Limb (tissue), 2 donors: ENCODE data around the gene ST6GALNAC1.
A peak's percentile ranks its signal among the peaks of the same experiment; 100 is the strongest.

Experiments used
- DNase-seq, 2 donors: peaks; one replicate each; pipeline ENCODE4 v3.0.0-alpha.2; 2016; ENCODE audit errors: extremely low spot score in 2 of 2

The ST6GALNAC1 gene, protein sequence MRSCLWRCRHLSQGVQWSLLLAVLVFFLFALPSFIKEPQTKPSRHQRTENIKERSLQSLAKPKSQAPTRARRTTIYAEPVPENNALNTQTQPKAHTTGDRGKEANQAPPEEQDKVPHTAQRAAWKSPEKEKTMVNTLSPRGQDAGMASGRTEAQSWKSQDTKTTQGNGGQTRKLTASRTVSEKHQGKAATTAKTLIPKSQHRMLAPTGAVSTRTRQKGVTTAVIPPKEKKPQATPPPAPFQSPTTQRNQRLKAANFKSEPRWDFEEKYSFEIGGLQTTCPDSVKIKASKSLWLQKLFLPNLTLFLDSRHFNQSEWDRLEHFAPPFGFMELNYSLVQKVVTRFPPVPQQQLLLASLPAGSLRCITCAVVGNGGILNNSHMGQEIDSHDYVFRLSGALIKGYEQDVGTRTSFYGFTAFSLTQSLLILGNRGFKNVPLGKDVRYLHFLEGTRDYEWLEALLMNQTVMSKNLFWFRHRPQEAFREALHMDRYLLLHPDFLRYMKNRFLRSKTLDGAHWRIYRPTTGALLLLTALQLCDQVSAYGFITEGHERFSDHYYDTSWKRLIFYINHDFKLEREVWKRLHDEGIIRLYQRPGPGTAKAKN

DNA sequence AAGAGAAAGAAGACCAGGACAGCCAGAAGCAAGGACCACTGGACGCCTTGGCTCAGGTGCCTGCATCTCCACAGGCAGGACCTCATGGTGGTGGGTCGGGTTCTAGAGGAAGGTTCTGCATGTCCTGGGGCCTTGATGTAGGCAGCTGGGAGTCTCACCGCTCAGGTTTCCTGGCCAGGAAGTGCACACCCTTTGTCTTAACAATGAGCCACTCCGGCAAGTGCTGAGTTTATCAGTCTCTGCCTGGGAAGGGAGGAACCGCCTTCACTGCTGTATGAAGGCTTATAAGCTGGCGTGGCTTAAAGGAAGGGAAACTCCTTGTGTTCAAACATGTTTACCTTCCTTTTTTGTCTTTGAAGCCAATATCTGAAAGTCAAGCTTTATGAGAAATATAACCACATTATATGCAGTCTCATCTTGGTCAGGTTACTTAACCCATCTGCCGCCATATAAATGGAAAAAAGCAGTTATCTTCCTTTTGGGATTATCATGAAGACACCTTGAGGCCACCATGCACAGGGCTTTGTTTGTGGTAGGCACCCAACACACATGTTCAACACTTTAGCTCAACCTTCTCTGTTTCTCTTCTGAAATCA, at the start of gene ST6GALNAC1:
Gene ST6GALNAC1 (minus strand): TSS at position 205 of the 596 bp plus-strand sequence. CDS start 119 bp downstream, at position 86.
- DNase-seq = no peak

DNA sequence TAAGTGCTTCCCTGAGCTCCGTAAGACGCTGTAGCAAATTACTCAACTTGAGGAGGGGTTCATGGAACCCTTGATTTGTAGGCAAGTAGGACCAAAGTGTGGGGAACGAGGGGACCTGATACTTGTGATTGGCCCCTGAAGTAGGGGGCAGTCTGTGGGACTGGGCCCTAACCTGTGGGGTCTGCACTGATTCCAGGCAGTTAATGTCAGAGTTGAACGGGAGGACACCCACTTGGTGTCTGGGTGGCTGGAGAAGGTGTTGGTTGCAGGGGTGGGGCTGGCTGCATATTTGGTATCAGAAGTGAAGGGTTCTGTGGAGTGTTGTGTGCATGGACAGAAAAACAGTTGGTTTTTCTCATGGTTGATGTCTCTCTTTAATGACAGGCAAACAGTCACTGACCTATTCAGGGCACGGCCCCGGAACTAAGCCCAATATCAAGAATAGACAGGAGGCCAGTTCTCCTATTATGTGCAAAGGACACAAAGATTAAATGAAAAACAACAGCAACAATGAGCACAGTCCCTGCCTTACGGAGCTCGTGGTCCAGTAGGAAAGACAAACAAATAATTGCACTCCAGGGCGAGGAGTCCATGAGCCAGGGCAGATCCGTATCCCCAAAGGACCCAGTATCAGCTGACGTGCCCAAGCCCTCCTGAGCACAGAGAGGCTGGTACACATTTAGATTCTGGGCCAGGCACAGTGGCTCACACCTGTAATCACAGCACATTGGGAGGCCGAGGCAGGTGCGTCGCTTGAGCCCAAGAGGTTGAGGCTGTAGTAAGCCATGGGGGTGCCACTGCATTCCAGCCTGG, 48.0 kb upstream of the ST6GALNAC1 start:
- no peak for DNase-seq

GRCh38 chr17:76690596-76691280, 47.2 kb upstream of the ST6GALNAC1 start:
- no peak for DNase-seq

DNA sequence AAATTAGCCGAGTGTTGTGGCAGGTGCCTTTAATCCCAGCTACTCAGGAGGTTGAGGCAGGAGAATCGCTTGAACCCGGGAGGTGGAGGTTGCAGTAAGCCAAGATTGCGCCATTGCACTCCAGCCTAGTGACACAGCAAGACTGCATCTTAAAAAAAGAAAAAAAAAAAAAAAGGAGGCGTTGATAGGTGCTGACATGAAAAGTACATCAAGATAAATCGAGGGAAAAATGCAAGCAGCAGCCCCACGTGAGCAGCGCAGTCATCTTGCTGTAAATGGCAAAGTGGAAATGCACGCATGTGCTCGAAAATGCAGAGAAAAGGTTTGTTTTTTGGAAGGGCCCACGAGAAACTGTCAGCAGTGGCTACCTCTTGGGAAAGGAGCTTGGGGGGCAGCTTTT, 46.3 kb upstream of the ST6GALNAC1 start:
- DNase-seq = no peak

DNA sequence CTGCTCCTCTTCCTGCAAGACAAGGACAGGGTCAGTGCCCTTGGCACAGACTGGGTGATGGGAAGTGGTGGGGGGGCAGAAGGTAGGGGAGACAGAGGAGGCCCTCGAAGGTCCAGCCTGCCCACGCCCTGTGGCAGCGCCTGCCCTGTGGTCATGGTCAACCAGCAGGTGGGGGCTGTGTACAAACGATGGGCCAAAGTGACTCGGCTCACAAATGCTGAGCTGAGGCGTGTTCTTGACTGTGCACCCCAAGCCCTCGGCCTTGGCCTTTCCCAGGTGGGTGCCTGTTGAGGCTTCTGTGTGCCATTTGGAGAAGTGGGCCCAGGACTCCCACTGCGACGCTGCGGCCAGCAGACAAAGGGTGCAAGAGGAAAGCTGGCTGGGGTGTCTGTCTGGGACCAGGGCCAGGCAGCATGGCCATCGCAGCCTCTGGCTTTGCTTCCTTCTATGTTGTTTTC, 44.6 kb upstream of the ST6GALNAC1 start:
- no peak for DNase-seq

- no peak for DNase-seq
Measured at GRCh38 chr17:76687298-76688164, 44.0 kb upstream of the ST6GALNAC1 start.

- no peak for DNase-seq
Measured at GRCh38 chr17:76686538-76687297, 43.2 kb upstream of the ST6GALNAC1 start.

DNA sequence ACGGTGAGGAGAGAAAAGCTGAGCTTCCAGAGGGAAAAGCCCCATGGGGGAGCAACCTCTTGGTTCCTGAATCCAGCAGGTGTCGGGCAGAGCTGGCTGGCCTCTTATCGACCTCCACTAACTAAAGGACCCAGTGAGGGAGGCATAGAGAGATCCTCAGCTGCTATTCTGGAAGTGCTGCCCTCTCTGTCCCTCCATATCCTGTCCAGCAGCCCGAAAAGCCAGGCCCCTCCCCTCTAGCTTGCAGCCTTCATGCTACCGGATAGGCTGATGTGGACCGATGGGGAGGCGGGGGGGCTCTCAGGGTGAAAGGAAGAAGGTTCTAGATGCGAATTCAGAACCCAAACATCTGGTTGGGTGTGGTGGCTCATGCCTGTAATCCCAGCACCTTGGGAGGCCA, 42.3 kb upstream of the ST6GALNAC1 start:
- DNase-seq = no peak

DNA sequence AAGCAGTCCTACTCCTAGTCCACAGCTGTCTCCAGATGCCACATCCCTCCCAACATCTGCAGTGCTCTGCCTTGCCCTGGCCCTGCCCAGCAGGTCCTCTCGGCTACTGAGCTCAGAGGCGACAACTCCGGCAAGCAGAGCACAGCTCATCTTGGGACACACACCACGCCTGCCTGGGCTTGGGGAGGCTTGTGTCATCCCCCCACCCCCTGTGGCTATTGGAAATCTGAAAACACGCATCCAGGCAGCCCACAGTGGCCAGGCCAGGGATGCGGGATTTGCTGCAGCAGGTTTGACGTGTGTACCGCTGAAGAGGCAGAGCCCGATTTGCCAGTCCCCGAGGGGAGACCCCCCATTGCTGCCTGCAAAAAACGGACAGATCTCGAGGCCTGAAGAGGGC, 41.8 kb upstream of the ST6GALNAC1 start:
- no peak for DNase-seq

DNA sequence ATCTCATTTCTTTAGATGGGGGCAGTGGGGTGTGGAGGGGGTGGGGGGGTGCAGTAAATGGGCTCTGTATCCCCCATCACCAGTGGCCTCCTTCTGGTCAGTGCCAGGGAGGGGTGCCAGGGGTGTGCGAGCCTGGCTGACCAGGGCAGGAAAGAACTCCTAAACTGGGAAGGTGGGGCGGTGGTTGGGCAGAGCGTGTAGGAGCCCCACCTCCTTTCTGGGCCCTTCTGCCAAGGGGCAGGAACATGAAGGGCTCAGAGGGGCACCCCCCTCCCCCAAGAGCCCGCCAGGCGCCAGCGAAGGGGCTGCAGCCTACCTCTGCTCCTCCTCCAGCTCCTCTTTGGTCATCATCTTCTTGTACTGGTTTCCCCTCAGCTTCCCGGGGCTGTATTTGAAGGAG, 41.2 kb upstream of the ST6GALNAC1 start:
- no peak for DNase-seq

DNA sequence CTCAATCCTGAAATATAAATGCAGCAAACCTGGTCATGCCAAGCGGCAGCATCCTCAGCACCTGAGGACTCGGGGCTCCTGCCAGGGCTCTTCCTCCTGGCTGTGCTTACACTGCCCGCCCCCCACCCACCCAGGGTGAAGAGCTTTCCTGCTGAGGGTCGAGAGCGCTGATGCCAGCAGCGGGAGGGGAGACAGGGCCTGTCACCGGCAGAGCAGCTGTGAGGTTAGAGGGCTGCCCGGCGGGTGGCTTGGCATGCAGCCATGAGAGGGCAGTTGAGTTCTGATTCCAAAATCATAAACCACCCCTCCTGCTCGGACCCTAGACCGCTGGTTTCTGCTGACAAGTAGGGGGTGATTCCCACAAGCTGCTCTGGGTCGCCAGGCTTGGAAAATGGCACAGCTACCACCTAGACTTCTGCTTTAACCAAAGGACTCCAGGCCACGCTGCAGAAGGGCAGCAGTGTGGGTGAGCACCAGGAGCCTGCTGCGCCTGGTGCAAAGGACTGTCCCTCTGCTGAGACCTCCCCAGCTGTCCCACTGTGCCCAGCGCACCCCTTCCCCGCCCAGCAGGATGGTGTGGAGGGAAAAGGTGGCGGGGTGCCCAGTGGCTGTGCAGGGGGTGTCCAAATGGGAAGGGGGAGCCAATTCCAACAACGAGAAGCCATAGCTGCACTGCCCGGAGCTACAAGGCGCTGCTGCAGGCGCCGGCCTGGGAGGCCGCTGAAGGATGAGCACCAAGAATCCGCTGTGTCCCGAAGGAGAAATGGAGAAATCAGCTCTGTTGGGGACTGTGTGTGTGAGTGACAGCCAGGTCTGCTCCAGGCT, 40.6 kb upstream of the ST6GALNAC1 start:
- no peak for DNase-seq

GRCh38 chr17:76683011-76683755, 39.6 kb upstream of the ST6GALNAC1 start:
- no peak for DNase-seq

- DNase-seq = no peak
Measured at GRCh38 chr17:76682296-76682695, 38.7 kb upstream of the ST6GALNAC1 start.

- DNase-seq = peak; percentile 61 to 83
Measured at GRCh38 chr17:76681222-76682137, 37.9 kb upstream of the ST6GALNAC1 start.

DNA sequence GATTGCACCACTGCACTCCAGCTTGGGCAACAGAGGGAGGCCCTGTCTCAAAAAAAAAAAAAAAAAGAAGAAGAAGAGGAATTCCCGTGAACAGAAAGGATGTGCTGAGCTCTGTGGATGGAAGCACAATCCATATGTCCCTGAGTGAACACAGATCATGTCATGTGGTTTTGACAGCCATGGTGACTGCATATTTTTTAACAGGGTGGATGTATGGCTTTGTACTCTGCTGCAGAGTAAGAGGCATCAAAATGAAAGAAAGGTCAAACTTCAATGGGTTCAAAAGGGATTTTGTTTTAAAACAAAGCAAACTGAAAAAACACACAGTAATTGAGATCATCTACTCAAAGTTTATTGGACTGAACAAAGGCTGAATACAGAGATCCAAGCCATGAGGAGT, 35.7 kb upstream of the ST6GALNAC1 start:
- no peak for DNase-seq

- no peak for DNase-seq
Measured at GRCh38 chr17:76678330-76678729, 34.8 kb upstream of the ST6GALNAC1 start.

DNA sequence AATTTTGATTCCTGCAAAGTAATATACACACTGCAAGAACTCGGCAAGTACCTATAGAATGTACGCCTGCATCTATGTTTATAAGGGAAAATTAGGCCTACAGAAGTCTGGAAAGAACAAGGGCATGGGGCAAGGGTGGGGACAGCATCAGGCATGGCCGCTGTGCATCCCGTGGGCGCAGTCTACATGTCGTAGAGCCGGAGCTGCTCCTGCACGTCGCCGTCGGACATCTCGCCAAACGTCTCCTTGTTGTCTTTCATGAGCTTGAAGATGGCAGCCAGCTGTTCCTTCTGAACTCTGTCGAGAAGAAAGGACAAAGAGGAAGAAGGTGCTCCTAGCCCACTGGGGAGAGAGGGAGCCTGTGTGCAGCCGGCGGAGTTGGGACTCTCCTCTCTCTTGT, 33.8 kb upstream of the ST6GALNAC1 start:
- no peak for DNase-seq
